ENCODE measurements around the gene CRELD2.

DNA sequence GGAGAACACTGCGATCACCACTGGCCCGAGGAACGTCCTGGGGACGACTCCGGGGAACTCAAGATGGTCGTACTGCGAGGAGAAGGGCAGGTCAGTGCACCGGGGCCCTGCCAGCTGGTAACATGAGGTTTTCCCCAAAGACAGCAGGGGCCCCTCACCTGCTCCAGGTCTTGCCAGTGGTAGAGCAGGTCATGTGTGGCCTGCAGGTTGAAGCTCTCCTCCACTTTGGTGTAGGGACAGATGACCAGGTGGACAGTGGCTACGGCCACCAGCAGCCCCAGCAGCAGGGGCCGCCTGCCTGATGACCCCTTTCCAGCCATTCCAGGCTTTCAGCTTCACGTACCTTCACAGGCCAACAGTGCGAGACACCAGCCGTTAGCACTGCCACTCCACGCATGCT lies 5.0 kb upstream of the CRELD2 start:
- TF ChIP-seq, protein P1, sequence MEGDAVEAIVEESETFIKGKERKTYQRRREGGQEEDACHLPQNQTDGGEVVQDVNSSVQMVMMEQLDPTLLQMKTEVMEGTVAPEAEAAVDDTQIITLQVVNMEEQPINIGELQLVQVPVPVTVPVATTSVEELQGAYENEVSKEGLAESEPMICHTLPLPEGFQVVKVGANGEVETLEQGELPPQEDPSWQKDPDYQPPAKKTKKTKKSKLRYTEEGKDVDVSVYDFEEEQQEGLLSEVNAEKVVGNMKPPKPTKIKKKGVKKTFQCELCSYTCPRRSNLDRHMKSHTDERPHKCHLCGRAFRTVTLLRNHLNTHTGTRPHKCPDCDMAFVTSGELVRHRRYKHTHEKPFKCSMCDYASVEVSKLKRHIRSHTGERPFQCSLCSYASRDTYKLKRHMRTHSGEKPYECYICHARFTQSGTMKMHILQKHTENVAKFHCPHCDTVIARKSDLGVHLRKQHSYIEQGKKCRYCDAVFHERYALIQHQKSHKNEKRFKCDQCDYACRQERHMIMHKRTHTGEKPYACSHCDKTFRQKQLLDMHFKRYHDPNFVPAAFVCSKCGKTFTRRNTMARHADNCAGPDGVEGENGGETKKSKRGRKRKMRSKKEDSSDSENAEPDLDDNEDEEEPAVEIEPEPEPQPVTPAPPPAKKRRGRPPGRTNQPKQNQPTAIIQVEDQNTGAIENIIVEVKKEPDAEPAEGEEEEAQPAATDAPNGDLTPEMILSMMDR (IDR thresholded peaks at IDR 0.05 in 4 of 5, conservative IDR thresholded peaks at IDR 0.05 in 1 of 5): no peak
- no peak for TF ChIP-seq POLR2A (IDR thresholded peaks at IDR 0.05)

All from gastrocnemius medialis (tissue), 4 donors.